ENCODE measurements around the gene FAM168A. TPM values are rescaled to one million over a fixed set of nuclear protein-coding genes. Genes with fewer than 3 reads are reported as not detected.
A peak's percentile ranks its signal among the peaks of the same experiment; 100 is the strongest.

The FAM168A gene
- total and polyA plus RNA-seq, 12 donors, result 7.7 to 41.8 (median 35.3) TPM

DNA sequence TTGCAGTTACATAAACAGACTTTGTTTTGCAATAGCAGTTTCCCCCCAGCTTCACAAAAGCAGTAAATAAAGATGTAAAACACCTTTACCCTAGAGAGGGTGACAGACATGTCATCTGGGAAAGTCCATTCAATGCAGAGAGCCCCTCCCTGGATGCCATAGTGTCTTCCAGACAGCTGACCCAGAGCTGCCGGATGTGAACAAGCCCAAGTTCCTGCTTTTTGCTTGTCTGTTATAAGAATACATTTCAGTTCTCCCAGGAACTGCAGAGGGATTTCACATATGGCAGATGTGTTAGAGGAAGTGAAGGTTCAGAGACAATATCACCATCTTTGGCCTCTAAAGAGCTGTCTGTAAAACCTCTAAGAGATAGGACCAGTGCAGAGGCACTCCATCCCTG is 172.8 kb downstream of the FAM168A start:
- no peaks in the 10 kb centered on the region for H3K9me3 ChIP-seq (replicated peaks in 1 of 3)
- peaks cover 0 to 5% of the 10 kb centered on the region in 2 donors for H3K4me1 ChIP-seq (replicated peaks in 1 of 2)
- intact Hi-C loops (cut with DNase I), result no loop called here
- no peaks in the 10 kb centered on the region for H3K36me3 ChIP-seq (replicated peaks in 1 of 2)
- H3K4me3 ChIP-seq, result no peak overlapping the region
- WGBS, 4 donors, result 42 to 91% (median 71%) methylated on average over 1 of the region's 1 CpG
- H3K27me3 ChIP-seq, result no peaks in the 10 kb centered on the region
- peak in 2 of 7 donors; percentile 26 to 39 for DNase-seq
- peak overlapping the region in 1 of 5 donors; percentile 6 for H3K27ac ChIP-seq
- TF ChIP-seq, protein P1, sequence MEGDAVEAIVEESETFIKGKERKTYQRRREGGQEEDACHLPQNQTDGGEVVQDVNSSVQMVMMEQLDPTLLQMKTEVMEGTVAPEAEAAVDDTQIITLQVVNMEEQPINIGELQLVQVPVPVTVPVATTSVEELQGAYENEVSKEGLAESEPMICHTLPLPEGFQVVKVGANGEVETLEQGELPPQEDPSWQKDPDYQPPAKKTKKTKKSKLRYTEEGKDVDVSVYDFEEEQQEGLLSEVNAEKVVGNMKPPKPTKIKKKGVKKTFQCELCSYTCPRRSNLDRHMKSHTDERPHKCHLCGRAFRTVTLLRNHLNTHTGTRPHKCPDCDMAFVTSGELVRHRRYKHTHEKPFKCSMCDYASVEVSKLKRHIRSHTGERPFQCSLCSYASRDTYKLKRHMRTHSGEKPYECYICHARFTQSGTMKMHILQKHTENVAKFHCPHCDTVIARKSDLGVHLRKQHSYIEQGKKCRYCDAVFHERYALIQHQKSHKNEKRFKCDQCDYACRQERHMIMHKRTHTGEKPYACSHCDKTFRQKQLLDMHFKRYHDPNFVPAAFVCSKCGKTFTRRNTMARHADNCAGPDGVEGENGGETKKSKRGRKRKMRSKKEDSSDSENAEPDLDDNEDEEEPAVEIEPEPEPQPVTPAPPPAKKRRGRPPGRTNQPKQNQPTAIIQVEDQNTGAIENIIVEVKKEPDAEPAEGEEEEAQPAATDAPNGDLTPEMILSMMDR (IDR thresholded peaks at IDR 0.05), result no peak
- no peak for TF ChIP-seq POLR2A (IDR thresholded peaks at IDR 0.05)

DNA sequence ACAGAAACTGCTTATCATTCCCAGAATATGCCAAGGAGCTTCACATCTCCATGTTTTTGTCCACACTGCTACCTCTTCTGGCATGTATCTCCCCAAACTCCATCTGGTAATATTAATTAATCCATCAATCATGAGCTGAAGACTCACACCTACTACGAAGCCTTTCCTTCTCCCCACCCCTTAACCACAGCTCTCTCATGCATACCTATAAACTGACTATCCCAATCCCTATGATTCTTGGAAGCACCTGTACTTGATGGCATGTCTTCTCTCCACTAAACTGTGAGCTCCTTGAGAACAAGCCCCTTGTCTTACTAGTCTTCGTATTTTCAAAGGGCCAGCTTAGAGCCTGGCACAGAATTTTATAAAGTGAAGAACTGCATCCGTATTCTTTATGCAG is 174.4 kb downstream of the FAM168A start:
- WGBS, 4 donors, result 73 to 97% (median 90%) methylated on average over 3 of the region's 3 CpGs

DNA sequence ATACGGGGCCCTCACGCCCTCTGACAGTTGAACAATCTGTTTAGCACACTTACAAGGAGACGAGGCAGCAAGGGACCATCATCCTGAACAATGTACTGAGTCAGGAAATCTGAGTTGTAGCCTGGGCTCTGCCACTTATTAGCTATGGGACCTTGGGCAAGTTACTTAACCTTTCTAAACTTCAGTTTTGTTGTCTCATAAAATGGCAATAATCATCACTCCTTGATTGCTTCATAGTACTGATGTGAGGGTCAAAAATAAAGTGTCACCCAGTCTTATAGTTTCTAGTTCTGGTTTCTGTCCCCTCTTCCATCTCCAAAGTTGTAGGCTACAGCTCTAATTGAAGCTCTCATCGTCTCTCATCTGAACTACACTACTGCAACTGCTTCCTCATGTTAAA is 175.0 kb downstream of the FAM168A start:
- Histone ChIP-seq H3K27me3 (no peaks in the 10 kb centered on the region), H3K36me3 (replicated peaks in 1 of 2) (peaks cover 0 to 6% of the 10 kb centered on the region in 2 donors), H3K4me3 (no peak overlapping the region), H3K4me1 (replicated peaks in 1 of 2) (peaks cover 0 to 5% of the 10 kb centered on the region in 2 donors), H3K9me3 (replicated peaks in 1 of 3) (no peaks in the 10 kb centered on the region), H3K27ac (no peak overlapping the region)
- WGBS, 4 donors, result 76 to 90% (median 85%) methylated on average over 4 of the region's 4 CpGs
- intact Hi-C loops (cut with DNase I), result no loop called here
- DNase-seq, result no peak
- TF ChIP-seq POLR2A (IDR thresholded peaks at IDR 0.05), result no peak
- TF ChIP-seq, protein P1 (IDR thresholded peaks at IDR 0.05), result no peak

More for the DNA sequence above, 174.4 kb downstream of the FAM168A start:
- intact Hi-C loops (cut with DNase I), result no loop called here
- Histone ChIP-seq H3K27ac (no peak overlapping the region), H3K4me1 (replicated peaks in 1 of 2) (peaks cover 0 to 5% of the 10 kb centered on the region in 2 donors), H3K36me3 (replicated peaks in 1 of 2) (peaks cover 0 to 6% of the 10 kb centered on the region in 2 donors), H3K4me3 (no peak overlapping the region), H3K9me3 (replicated peaks in 1 of 3) (no peaks in the 10 kb centered on the region), H3K27me3 (no peaks in the 10 kb centered on the region)
- no peak for DNase-seq
- TF ChIP-seq, protein P1 (IDR thresholded peaks at IDR 0.05), result no peak

DNA sequence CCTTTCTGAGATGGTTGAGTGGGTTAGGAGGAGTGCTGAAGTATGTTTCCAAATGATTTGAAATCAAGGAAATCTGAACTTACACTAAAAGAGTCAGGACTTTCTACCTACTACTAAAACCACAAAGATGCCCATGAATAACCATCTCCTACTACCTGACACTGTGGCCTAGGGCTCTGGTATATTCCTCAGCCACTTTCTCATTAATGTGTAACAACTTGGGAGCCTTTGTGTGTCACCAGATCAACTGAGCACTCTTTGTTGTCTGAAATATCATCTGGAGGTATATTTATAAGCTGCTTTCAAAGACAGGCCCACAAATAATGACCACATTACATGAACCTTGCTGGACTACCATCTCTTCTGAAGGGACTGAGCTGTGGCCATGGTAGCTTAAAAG is 177.8 kb downstream of the FAM168A start:
- Histone ChIP-seq H3K4me3 (no peak overlapping the region), H3K27me3 (no peaks in the 10 kb centered on the region), H3K27ac (no peak overlapping the region), H3K4me1 (replicated peaks in 1 of 2) (peaks cover 0 to 20% of the 10 kb centered on the region in 2 donors), H3K36me3 (replicated peaks in 1 of 2) (peaks cover 0 to 6% of the 10 kb centered on the region in 2 donors), H3K9me3 (replicated peaks in 1 of 3) (no peaks in the 10 kb centered on the region)
- TF ChIP-seq, protein P1 (IDR thresholded peaks at IDR 0.05), result no peak
- TF ChIP-seq POLR2A (IDR thresholded peaks at IDR 0.05), result no peak
- intact Hi-C loops (cut with DNase I), result no loop called here
- DNase-seq, result no peak
